ENCODE results near the gene F7.
"Not testable (repeated sequence)": the region's sequence is repeated elsewhere in the genome, so short reads cannot be mapped to it uniquely, and the experiment has no call there.

The F7 gene

GRCh38 chr13:113102302-113102701 is 3.3 kb upstream of the F7 start:
- not testable (repeated sequence) for DNase-seq (ENCODE audit: low read depth)

GRCh38 chr13:113102727-113103126 is 2.9 kb upstream of the F7 start:
- no peak for DNase-seq (ENCODE audit: low read depth)

GRCh38 chr13:113103646-113104045 is 1.9 kb upstream of the F7 start:
- DNase-seq (ENCODE audit: low read depth), result no peak

GRCh38 chr13:113105921-113106452 is 396 bp downstream of the F7 start:
- no peak for DNase-seq (ENCODE audit: low read depth)

GRCh38 chr13:113106711-113107351 is 1.2 kb downstream of the F7 start:
- DNase-seq (ENCODE audit: low read depth), result no peak

GRCh38 chr13:113108521-113108920 is 2.9 kb downstream of the F7 start:
- not testable (repeated sequence) for DNase-seq (ENCODE audit: low read depth)

GRCh38 chr13:113109151-113110047 is 3.8 kb downstream of the F7 start:
- DNase-seq (ENCODE audit: low read depth), result no peak

GRCh38 chr13:113110048-113110851 is 4.7 kb downstream of the F7 start:
- DNase-seq (ENCODE audit: low read depth), result no peak

GRCh38 chr13:113110852-113111315 is 5.3 kb downstream of the F7 start:
- no peak for DNase-seq (ENCODE audit: low read depth)

GRCh38 chr13:113111821-113112220 is 6.2 kb downstream of the F7 start:
- not testable (repeated sequence) for DNase-seq (ENCODE audit: low read depth)

GRCh38 chr13:113112475-113112874 is 6.9 kb downstream of the F7 start:
- DNase-seq (ENCODE audit: low read depth), result not testable (repeated sequence)

GRCh38 chr13:113112893-113113845 is 7.6 kb downstream of the F7 start:
- no peak for DNase-seq (ENCODE audit: low read depth)

GRCh38 chr13:113113846-113114271 is 8.3 kb downstream of the F7 start:
- no peak for DNase-seq (ENCODE audit: low read depth)

GRCh38 chr13:113114511-113115362 is 9.1 kb downstream of the F7 start:
- no peak for DNase-seq (ENCODE audit: low read depth)

- no peak for DNase-seq (ENCODE audit: low read depth)
These were observed 10.0 kb downstream of the F7 start for GRCh38 chr13:113115363-113116205.

GRCh38 chr13:113116206-113116800 is 10.7 kb downstream of the F7 start:
- DNase-seq (ENCODE audit: low read depth), result no peak

- no peak for DNase-seq (ENCODE audit: low read depth)
These were observed 11.3 kb downstream of the F7 start for GRCh38 chr13:113116871-113117271.

GRCh38 chr13:113117335-113117872 is 11.8 kb downstream of the F7 start:
- DNase-seq (ENCODE audit: low read depth), result peak; percentile 29
